DOHH2 (cell line): Measurements from ENCODE around the gene MPZ.

ENCODE experiments used
- CTCF ChIP-seq: fragments of 200-600 bp; sonication (generic); IDR thresholded peaks from one replicate; pipeline ENCODE4 v1.5.1; 2014; ENCODE audit warnings: antibody characterized with exemption, mild to moderate bottlenecking, low read depth, low read length; ENCODE audit not compliant: poor library complexity, severe bottlenecking
- EZH2phosphoT487 ChIP-seq: fragments of 200-600 bp; sonication (generic); IDR thresholded peaks from 2 replicates; pipeline ENCODE4 v1.6.1; 2017; ENCODE audit warnings: borderline replicate concordance, mild to moderate bottlenecking, antibody characterized with exemption, low read length, moderate library complexity, mixed read lengths

- TF ChIP-seq CTCF (no peak), EZH2phosphoT487 (no peak)
Observed at GRCh38 chr1:161313554-161314200, 3.9 kb upstream of the MPZ start.
